Measurements from ENCODE around the gene RPL18. TPM values are rescaled to one million over a fixed set of nuclear protein-coding genes. Genes with fewer than 3 reads are reported as not detected.

The RPL18 gene
- total RNA-seq, 3 donors from 2014 or later (not counting 1 experiment from before 2014, with no cell fraction given), result 900 to 1,086 (median 1,066) TPM

GRCh38 chr19:48608798-48609263 is 10.1 kb downstream of the RPL18 start:
- peaks cover 0 to 4% of the 10 kb centered on the region in 2 donors for H3K4me1 Mint-ChIP-seq
- H3K4me3 Mint-ChIP-seq, result no peak overlapping the region
- intact Hi-C loops (cut with micrococcal nuclease), result no loop called here
- Histone ChIP-seq H3K36me3 (ENCODE audit: control insufficient read depth, insufficient read depth, low read length) (no peaks in the 10 kb centered on the region), H3K27me3 (ENCODE audit: control insufficient read depth, insufficient read depth, low read length) (no peaks in the 10 kb centered on the region), H3K27ac (ENCODE audit: low read length) (no peak overlapping the region), H3K4me1 (ENCODE audit: control insufficient read depth, insufficient read depth, low read length) (peaks cover 4% of the 10 kb centered on the region), H3K9me3 (ENCODE audit: control insufficient read depth, insufficient read depth, low read length) (no peaks in the 10 kb centered on the region), H3K4me3 (ENCODE audit: low read length) (no peak overlapping the region)
- DNase-seq (peak in 1 of 2 donors; percentile 79), ATAC-seq (peak; percentile 69 to 92 (median 76))
- 10% methylated on average over 5 of the region's 9 CpGs for WGBS (ENCODE audit: insufficient coverage)
- TF ChIP-seq CTCF (IDR thresholded peaks at IDR 0.05), result peak; percentile 8
- H3K27me3 Mint-ChIP-seq (ENCODE audit: low read depth in 2 of 2), result no peaks in the 10 kb centered on the region
- H3K27ac Mint-ChIP-seq, result no peak overlapping the region
- no peaks in the 10 kb centered on the region for H3K36me3 Mint-ChIP-seq
- no peaks in the 10 kb centered on the region for H3K9me3 Mint-ChIP-seq

- DNase-seq (no peak), ATAC-seq (no peak)
- Histone ChIP-seq H3K9me3 (ENCODE audit: control insufficient read depth, insufficient read depth, low read length) (no peaks in the 10 kb centered on the region), H3K36me3 (ENCODE audit: control insufficient read depth, insufficient read depth, low read length) (no peaks in the 10 kb centered on the region), H3K27ac (ENCODE audit: low read length) (no peak overlapping the region), H3K27me3 (ENCODE audit: control insufficient read depth, insufficient read depth, low read length) (no peaks in the 10 kb centered on the region), H3K4me1 (ENCODE audit: control insufficient read depth, insufficient read depth, low read length) (peaks cover 4% of the 10 kb centered on the region), H3K4me3 (ENCODE audit: low read length) (no peak overlapping the region)
- H3K4me1 Mint-ChIP-seq, result peaks cover 0 to 4% of the 10 kb centered on the region in 2 donors
- H3K4me3 Mint-ChIP-seq, result no peak overlapping the region
- no peak overlapping the region for H3K27ac Mint-ChIP-seq
- intact Hi-C loops (cut with micrococcal nuclease), result no loop called here
- H3K36me3 Mint-ChIP-seq, result no peaks in the 10 kb centered on the region
- TF ChIP-seq CTCF (IDR thresholded peaks at IDR 0.05), result no peak
- H3K27me3 Mint-ChIP-seq (ENCODE audit: low read depth in 2 of 2), result no peaks in the 10 kb centered on the region
- no peaks in the 10 kb centered on the region for H3K9me3 Mint-ChIP-seq
- 97% methylated on average over 5 of the region's 7 CpGs for WGBS (ENCODE audit: insufficient coverage)
Measured at GRCh38 chr19:48607359-48607755, 11.6 kb downstream of the RPL18 start.

- intact Hi-C loops (cut with micrococcal nuclease), result no loop called here
- Mint-ChIP-seq H3K4me1 (peaks cover 0 to 4% of the 10 kb centered on the region in 2 donors), H3K27ac (no peak within 1 kb of the TSS), H3K9me3 (no peaks in the 10 kb centered on the region), H3K36me3 (no peaks in the 10 kb centered on the region), H3K4me3 (no peak within 1 kb of the TSS), H3K27me3 (ENCODE audit: low read depth in 2 of 2) (no peaks in the 10 kb centered on the region)
- TF ChIP-seq CTCF (IDR thresholded peaks at IDR 0.05), result no peak
- Histone ChIP-seq H3K27me3 (ENCODE audit: control insufficient read depth, insufficient read depth, low read length) (no peaks in the 10 kb centered on the region), H3K4me1 (ENCODE audit: control insufficient read depth, insufficient read depth, low read length) (peaks cover 4% of the 10 kb centered on the region), H3K9me3 (ENCODE audit: control insufficient read depth, insufficient read depth, low read length) (no peaks in the 10 kb centered on the region), H3K27ac (ENCODE audit: low read length) (no peak within 1 kb of the TSS), H3K36me3 (ENCODE audit: control insufficient read depth, insufficient read depth, low read length) (no peaks in the 10 kb centered on the region), H3K4me3 (ENCODE audit: low read length) (no peak within 1 kb of the TSS)
- no peak for DNase-seq
- ATAC-seq, result no peak
- 93% methylated on average over 39 of the region's 39 CpGs for WGBS (ENCODE audit: insufficient coverage)
Measured at GRCh38 chr19:48606463-48607358, 12.3 kb downstream of the RPL18 start, which contains the start of gene SPACA4. Gene SPACA4, plus strand, starts transcription at chr19:48606742. Its CDS starts 237 bp downstream, at chr19:48606979.

All from natural killer cell (primary cell).